Measurements from ENCODE around the gene SHISA7.
"Not testable (repeated sequence)": the region's sequence is repeated elsewhere in the genome, so short reads cannot be mapped to it uniquely, and the experiment has no call there.

DNA sequence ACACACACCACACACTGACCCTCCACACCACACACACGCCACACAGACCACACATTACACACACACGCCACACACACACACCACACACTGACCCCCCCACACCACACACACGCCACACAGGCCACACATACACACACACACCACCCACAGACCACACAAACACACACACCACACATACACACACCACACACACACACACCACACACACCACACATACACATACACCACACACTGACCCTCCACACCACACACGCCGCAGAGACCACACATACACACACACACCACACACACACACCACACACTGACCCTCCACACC, 5.0 kb upstream of the SHISA7 start:
- TF ChIP-seq, protein P1, sequence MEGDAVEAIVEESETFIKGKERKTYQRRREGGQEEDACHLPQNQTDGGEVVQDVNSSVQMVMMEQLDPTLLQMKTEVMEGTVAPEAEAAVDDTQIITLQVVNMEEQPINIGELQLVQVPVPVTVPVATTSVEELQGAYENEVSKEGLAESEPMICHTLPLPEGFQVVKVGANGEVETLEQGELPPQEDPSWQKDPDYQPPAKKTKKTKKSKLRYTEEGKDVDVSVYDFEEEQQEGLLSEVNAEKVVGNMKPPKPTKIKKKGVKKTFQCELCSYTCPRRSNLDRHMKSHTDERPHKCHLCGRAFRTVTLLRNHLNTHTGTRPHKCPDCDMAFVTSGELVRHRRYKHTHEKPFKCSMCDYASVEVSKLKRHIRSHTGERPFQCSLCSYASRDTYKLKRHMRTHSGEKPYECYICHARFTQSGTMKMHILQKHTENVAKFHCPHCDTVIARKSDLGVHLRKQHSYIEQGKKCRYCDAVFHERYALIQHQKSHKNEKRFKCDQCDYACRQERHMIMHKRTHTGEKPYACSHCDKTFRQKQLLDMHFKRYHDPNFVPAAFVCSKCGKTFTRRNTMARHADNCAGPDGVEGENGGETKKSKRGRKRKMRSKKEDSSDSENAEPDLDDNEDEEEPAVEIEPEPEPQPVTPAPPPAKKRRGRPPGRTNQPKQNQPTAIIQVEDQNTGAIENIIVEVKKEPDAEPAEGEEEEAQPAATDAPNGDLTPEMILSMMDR (IDR thresholded peaks at IDR 0.05): not testable (repeated sequence)
- not testable (repeated sequence) for TF ChIP-seq POLR2A (IDR thresholded peaks at IDR 0.05)
